ENCODE measurements around the gene RAB7B.

Gene RAB7B

DNA sequence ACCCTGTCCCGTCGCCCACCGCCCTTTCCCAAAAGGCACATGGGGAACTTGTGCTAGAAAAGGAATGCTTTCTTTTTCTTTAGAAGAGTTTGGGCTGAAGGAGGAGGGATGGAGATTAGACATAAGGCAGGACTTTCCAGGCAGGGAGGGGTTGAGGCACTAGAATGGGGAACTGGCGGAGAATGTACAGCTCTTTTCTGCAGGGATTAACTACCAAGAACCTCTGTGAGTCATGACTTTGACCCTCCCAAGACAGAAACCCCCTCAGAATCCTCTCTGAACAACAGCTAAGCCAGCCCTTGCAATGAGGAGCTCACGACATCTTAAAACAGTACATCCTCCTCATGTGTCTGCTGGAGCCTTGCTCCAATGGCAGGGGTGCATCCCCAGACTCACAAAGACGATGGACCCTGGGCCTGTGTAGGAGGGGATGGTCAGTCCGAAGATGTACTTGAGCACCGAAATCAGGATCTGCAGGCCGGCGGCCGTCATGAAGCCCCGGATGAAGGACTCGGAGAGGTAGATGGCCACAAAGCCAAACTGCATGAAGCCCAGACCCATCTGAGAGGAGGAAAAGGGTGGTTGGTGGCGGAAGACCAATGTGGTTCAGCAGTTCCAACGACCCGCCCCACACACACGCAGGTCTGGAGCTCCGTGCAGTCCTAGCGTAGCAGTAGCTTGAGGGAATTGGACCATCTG is 73.5 kb downstream of the RAB7B start:
- H4K5ac ChIP-seq (ENCODE audit: low read length) = no peak overlapping the region
- no peak overlapping the region for H3K27ac ChIP-seq (ENCODE audit: low read depth, low read length)
- no peak overlapping the region for H3K56ac ChIP-seq (ENCODE audit: low read length)
- no peak overlapping the region for H2BK15ac ChIP-seq (replicated peaks; ENCODE audit: low read depth)
- no peak overlapping the region for H3K9ac ChIP-seq (ENCODE audit: low read length)
- no peak overlapping the region for H3K18ac ChIP-seq (ENCODE audit: low read length)
- no peak overlapping the region for H2BK5ac ChIP-seq (ENCODE audit: low read length)
- H3K4ac ChIP-seq (ENCODE audit: low read depth, low read length) = no peak overlapping the region
- no peak overlapping the region for H4K8ac ChIP-seq (ENCODE audit: low read depth, low read length)
- H3K4me3 ChIP-seq (ENCODE audit: low read length) = no peak overlapping the region
- H3K36me3 ChIP-seq (ENCODE audit: control insufficient read depth, insufficient read depth, low read length) = no peaks in the 10 kb centered on the region
- peaks cover 2% of the 10 kb centered on the region for H3K4me1 ChIP-seq (ENCODE audit: control insufficient read depth, low read depth, low read length)
- H3K23ac ChIP-seq (ENCODE audit: low read length) = no peak overlapping the region
- no CpG with 5 or more reads among the region's 19 CpGs for WGBS (ENCODE audit: extremely low coverage, insufficient coverage, low lambda C conversion rate)
- H3K27me3 ChIP-seq (ENCODE audit: insufficient read depth, low read length, poor library complexity) = no peaks in the 10 kb centered on the region
- DNase-seq = no peak
- H2AK5ac ChIP-seq (ENCODE audit: low read length) = no peak overlapping the region
- no peaks in the 10 kb centered on the region for H3K79me1 ChIP-seq (ENCODE audit: low read length)
- no peaks in the 10 kb centered on the region for H3K79me2 ChIP-seq (ENCODE audit: control insufficient read depth, insufficient read depth, low read length)
- H2BK120ac ChIP-seq (ENCODE audit: low read depth, low read length) = no peak overlapping the region
- H3K4me2 ChIP-seq (ENCODE audit: low read length) = no peak overlapping the region

GRCh38 chr1:205928317-205928716 is 74.9 kb downstream of the RAB7B start:
- H3K4me1 ChIP-seq (ENCODE audit: control insufficient read depth, low read depth, low read length) = peaks cover 2% of the 10 kb centered on the region
- no peak overlapping the region for H3K4ac ChIP-seq (ENCODE audit: low read depth, low read length)
- H3K36me3 ChIP-seq (ENCODE audit: control insufficient read depth, insufficient read depth, low read length) = no peaks in the 10 kb centered on the region
- H4K8ac ChIP-seq (ENCODE audit: low read depth, low read length) = no peak overlapping the region
- no peak overlapping the region for H3K23ac ChIP-seq (ENCODE audit: low read length)
- no peak overlapping the region for H3K4me2 ChIP-seq (ENCODE audit: low read length)
- no peak for DNase-seq
- no peak overlapping the region for H2AK5ac ChIP-seq (ENCODE audit: low read length)
- H3K27ac ChIP-seq (ENCODE audit: low read depth, low read length) = no peak overlapping the region
- H3K4me3 ChIP-seq (ENCODE audit: low read length) = no peak overlapping the region
- no peak overlapping the region for H2BK15ac ChIP-seq (replicated peaks; ENCODE audit: low read depth)
- no peak overlapping the region for H2BK5ac ChIP-seq (ENCODE audit: low read length)
- no peak overlapping the region for H2BK120ac ChIP-seq (ENCODE audit: low read depth, low read length)
- no peaks in the 10 kb centered on the region for H3K27me3 ChIP-seq (ENCODE audit: insufficient read depth, low read length, poor library complexity)
- no peak overlapping the region for H3K18ac ChIP-seq (ENCODE audit: low read length)
- H3K9ac ChIP-seq (ENCODE audit: low read length) = no peak overlapping the region
- no peaks in the 10 kb centered on the region for H3K79me2 ChIP-seq (ENCODE audit: control insufficient read depth, insufficient read depth, low read length)
- H4K5ac ChIP-seq (ENCODE audit: low read length) = no peak overlapping the region
- WGBS (ENCODE audit: extremely low coverage, insufficient coverage, low lambda C conversion rate) = no CpG with 5 or more reads among the region's 5 CpGs
- no peaks in the 10 kb centered on the region for H3K79me1 ChIP-seq (ENCODE audit: low read length)
- no peak overlapping the region for H3K56ac ChIP-seq (ENCODE audit: low read length)

- Histone ChIP-seq H2BK5ac (ENCODE audit: low read length) (no peak overlapping the region), H3K18ac (ENCODE audit: low read length) (no peak overlapping the region), H3K9ac (ENCODE audit: low read length) (no peak overlapping the region), H3K4me2 (ENCODE audit: low read length) (no peak overlapping the region), H4K5ac (ENCODE audit: low read length) (no peak overlapping the region), H3K27me3 (ENCODE audit: insufficient read depth, low read length, poor library complexity) (no peaks in the 10 kb centered on the region), H3K79me1 (ENCODE audit: low read length) (no peaks in the 10 kb centered on the region), H3K4me1 (ENCODE audit: control insufficient read depth, low read depth, low read length) (peaks cover 2% of the 10 kb centered on the region), H3K56ac (ENCODE audit: low read length) (no peak overlapping the region), H3K79me2 (ENCODE audit: control insufficient read depth, insufficient read depth, low read length) (no peaks in the 10 kb centered on the region), H2BK120ac (ENCODE audit: low read depth, low read length) (no peak overlapping the region), H3K23ac (ENCODE audit: low read length) (no peak overlapping the region), H4K8ac (ENCODE audit: low read depth, low read length) (no peak overlapping the region), H3K27ac (ENCODE audit: low read depth, low read length) (no peak overlapping the region), H3K4ac (ENCODE audit: low read depth, low read length) (no peak overlapping the region), H3K36me3 (ENCODE audit: control insufficient read depth, insufficient read depth, low read length) (no peaks in the 10 kb centered on the region), H3K4me3 (ENCODE audit: low read length) (no peak overlapping the region), H2BK15ac (replicated peaks; ENCODE audit: low read depth) (no peak overlapping the region), H2AK5ac (ENCODE audit: low read length) (no peak overlapping the region)
- WGBS (ENCODE audit: extremely low coverage, insufficient coverage, low lambda C conversion rate) = no CpG with 5 or more reads among the region's 12 CpGs
- no peak for DNase-seq
Measured at GRCh38 chr1:205927676-205928075, 75.5 kb downstream of the RAB7B start.

- no peak overlapping the region for H2AK5ac ChIP-seq (ENCODE audit: low read length)
Measured at GRCh38 chr1:205927247-205927646, 75.9 kb downstream of the RAB7B start.

More at GRCh38 chr1:205927247-205927646, 75.9 kb downstream of the RAB7B start:
- Histone ChIP-seq H2BK120ac (ENCODE audit: low read depth, low read length) (no peak overlapping the region), H3K56ac (ENCODE audit: low read length) (no peak overlapping the region), H3K79me1 (ENCODE audit: low read length) (no peaks in the 10 kb centered on the region), H4K5ac (ENCODE audit: low read length) (no peak overlapping the region), H2BK5ac (ENCODE audit: low read length) (no peak overlapping the region), H3K4me3 (ENCODE audit: low read length) (no peak overlapping the region), H4K8ac (ENCODE audit: low read depth, low read length) (no peak overlapping the region), H3K79me2 (ENCODE audit: control insufficient read depth, insufficient read depth, low read length) (no peaks in the 10 kb centered on the region), H3K4ac (ENCODE audit: low read depth, low read length) (no peak overlapping the region), H3K36me3 (ENCODE audit: control insufficient read depth, insufficient read depth, low read length) (no peaks in the 10 kb centered on the region), H3K4me1 (ENCODE audit: control insufficient read depth, low read depth, low read length) (peaks cover 2% of the 10 kb centered on the region), H3K27ac (ENCODE audit: low read depth, low read length) (no peak overlapping the region), H3K9ac (ENCODE audit: low read length) (no peak overlapping the region), H2BK15ac (replicated peaks; ENCODE audit: low read depth) (no peak overlapping the region), H3K27me3 (ENCODE audit: insufficient read depth, low read length, poor library complexity) (no peaks in the 10 kb centered on the region), H3K4me2 (ENCODE audit: low read length) (no peak overlapping the region), H3K23ac (ENCODE audit: low read length) (no peak overlapping the region), H3K18ac (ENCODE audit: low read length) (no peak overlapping the region)
- no peak for DNase-seq
- no CpG with 5 or more reads among the region's 6 CpGs for WGBS (ENCODE audit: extremely low coverage, insufficient coverage, low lambda C conversion rate)

Measured in mesendoderm (in vitro differentiated cells).